HepG2 (cell line): Measurements from ENCODE around the gene CCNB1IP1. TPM values are rescaled to one million over a fixed set of nuclear protein-coding genes. Genes with fewer than 3 reads are reported as not detected.

ENCODE experiments used
- GATA4 ChIP-seq: sonication (generic); IDR thresholded peaks from 2 replicates; pipeline ENCODE4 v1.6.1; 2016; ENCODE audit warnings: antibody characterized with exemption, low read depth, borderline replicate concordance
- GATAD2A ChIP-seq: IDR thresholded peaks from 2 replicates; pipeline ENCODE4 v1.6.1; 2016
- HOXA7 ChIP-seq: sonication (generic); formaldehyde crosslinking; IDR thresholded peaks from 2 replicates; pipeline ENCODE4 v1.8.1; 2022; ENCODE audit warnings: mild to moderate bottlenecking, missing genetic modification reagents, moderate library complexity
- ISX ChIP-seq: sonication (generic); formaldehyde crosslinking; conservative IDR thresholded peaks from 2 replicates; pipeline ENCODE4 v1.5.0; 2020; ENCODE audit warnings: missing genetic modification reagents
- KMT2A ChIP-seq: sonication (generic); formaldehyde crosslinking; IDR thresholded peaks from 2 replicates; pipeline ENCODE4 v1.4.0; 2020; ENCODE audit warnings: missing genetic modification reagents
- MBD4 ChIP-seq: IDR thresholded peaks from 2 replicates; pipeline ENCODE4 v1.6.1; 2012; ENCODE audit warnings: low read length, inconsistent platforms, borderline replicate concordance
- PTBP1 ChIP-seq: fragments of 200-400 bp; formaldehyde crosslinking; IDR thresholded peaks from 2 replicates; pipeline ENCODE4 v1.6.1; 2018; ENCODE audit warnings: low read length, low read depth; ENCODE audit not compliant: poor library complexity, severe bottlenecking
- SMARCC2 ChIP-seq: fragments of 450-650 bp; IDR thresholded peaks from 2 replicates; pipeline ENCODE4 v1.6.1; 2017; ENCODE audit warnings: antibody characterized with exemption, mild to moderate bottlenecking
- SMC3 ChIP-seq: IDR thresholded peaks from 2 replicates; pipeline ENCODE4 v1.6.1; 2011; ENCODE audit warnings: low read length, improper control_type of control experiment
- TBX2 ChIP-seq: sonication (generic); formaldehyde crosslinking; IDR thresholded peaks from 2 replicates; pipeline ENCODE4 v1.5.0; 2020; ENCODE audit warnings: missing genetic modification reagents, mild to moderate bottlenecking, borderline replicate concordance
- ZNF326 ChIP-seq: sonication (generic); formaldehyde crosslinking; IDR thresholded peaks from 2 replicates; pipeline ENCODE4 v1.4.0; 2020; ENCODE audit warnings: missing genetic modification reagents, borderline replicate concordance
- ZNF546 ChIP-seq: sonication (generic); formaldehyde crosslinking; conservative IDR thresholded peaks from 2 replicates; pipeline ENCODE4 v1.8.1; 2023; ENCODE audit warnings: mild to moderate bottlenecking, missing genetic modification reagents
- ZNF569 ChIP-seq: sonication (generic); formaldehyde crosslinking; IDR thresholded peaks from 2 replicates; pipeline ENCODE4 v1.5.0; 2020; ENCODE audit warnings: mild to moderate bottlenecking, missing genetic modification reagents, moderate library complexity, borderline replicate concordance
- polyA plus RNA-seq, 8 experiments: library from polyadenylated mRNA; depleted of rRNA in 3 of 8; stranded (reverse) in 7 of 8; unstranded in 1 of 8; fragments of >200 nt; fragmentation: Illumina TruSeq in 4 of 8; extraction: Trizol in 4 of 8; gene quantifications; 2 replicates each; pipeline versions ENCODE4 v1.2.1 to v1.2.3, GENCODE V29; 2011 to 2016; ENCODE audit warnings: low read depth in 4 of 8, missing spikeins in 1 of 8, mixed read lengths in 1 of 8; ENCODE audit not compliant: insufficient read depth in 1 of 8
- total RNA-seq, 5 experiments: library from RNA; depleted of rRNA; stranded (reverse); fragments of >200 nt; fragmentation: Illumina TruSeq; extraction: Trizol; gene quantifications; 2 replicates each; pipeline ENCODE4 v1.2.3, GENCODE V29; 2016; ENCODE audit warnings: low read depth in 1 of 5
- TF ChIP-seq, protein P1 (sequence below): sonication (generic); formaldehyde crosslinking; IDR thresholded peaks from 2 replicates; pipeline ENCODE4 v1.5.0; 2020; ENCODE audit warnings: mild to moderate bottlenecking, low read depth, missing genetic modification reagents, borderline replicate concordance
- TF ChIP-seq, protein P2 (sequence below): sonication (generic); formaldehyde crosslinking; IDR thresholded peaks from 2 replicates; pipeline ENCODE4 v1.8.0; 2022; ENCODE audit warnings: mild to moderate bottlenecking, missing genetic modification reagents; ENCODE audit not compliant: insufficient replicate concordance
- TF ChIP-seq, protein P3 (sequence below): sonication (generic); formaldehyde crosslinking; IDR thresholded peaks from 2 replicates; pipeline ENCODE4 v1.5.1; 2020; ENCODE audit warnings: missing genetic modification reagents, mild to moderate bottlenecking, borderline replicate concordance
- TF ChIP-seq, protein P4 (sequence below): sonication (generic); formaldehyde crosslinking; IDR thresholded peaks from 2 replicates; pipeline ENCODE4 v1.5.0; 2020; ENCODE audit warnings: mild to moderate bottlenecking, missing genetic modification reagents, moderate library complexity
- TF ChIP-seq, protein P5 (sequence below): sonication (generic); formaldehyde crosslinking; IDR thresholded peaks from 2 replicates; pipeline ENCODE4 v1.4.0; 2020; ENCODE audit warnings: missing genetic modification reagents, mild to moderate bottlenecking, borderline replicate concordance
- TF ChIP-seq, protein P6 (sequence below): sonication (generic); formaldehyde crosslinking; conservative IDR thresholded peaks from 2 replicates; pipeline ENCODE4 v1.5.0; 2020; ENCODE audit warnings: missing genetic modification reagents

Gene CCNB1IP1
- total and polyA plus RNA-seq, 2 of the 13 experiments (the other 11 are each of a cell fraction or from before 2014, with no cell fraction given) = 98.3 to 125 TPM

DNA sequence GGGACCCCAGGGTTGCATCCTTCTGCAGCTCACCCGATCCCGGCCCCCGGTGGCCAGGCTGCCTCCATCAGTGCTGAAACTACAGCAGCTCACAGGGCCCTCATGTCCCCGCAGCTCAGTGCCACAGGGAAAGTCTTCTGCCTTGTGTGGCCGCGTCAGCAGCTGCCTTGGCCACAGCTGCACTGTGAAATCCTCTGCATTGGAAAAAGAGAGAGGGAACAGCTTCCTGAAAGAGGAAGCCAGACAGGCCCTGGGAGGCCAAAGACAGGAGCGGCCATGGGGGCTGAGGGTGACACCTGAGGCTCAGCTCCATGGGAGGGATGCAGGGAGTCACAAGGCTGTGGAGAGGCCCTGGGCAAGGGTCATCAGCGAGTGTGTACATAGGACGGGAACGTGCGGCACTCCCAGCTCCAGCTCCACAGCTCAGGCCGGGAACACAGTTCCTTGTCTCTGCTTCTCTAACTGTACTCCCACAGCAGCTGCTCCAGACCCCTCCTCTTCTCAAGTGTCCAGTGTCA lies 43.1 kb upstream of the CCNB1IP1 start (continued):
- TF ChIP-seq PTBP1 (no peak), KMT2A (0 out of 2 replicates have a peak, but pooled peaks have one; percentile 32), ZNF569 (0 out of 2 replicates have a peak, but pooled peaks have one; percentile 40), ZNF546 (CRISPR knock-in tag) (no peak), GATA4 (no peak), MBD4 (no peak), SMARCC2 (no peak), ISX (no peak), TBX2 (peak; percentile 59), ZNF326 (CRISPR knock-in tag) (no peak), GATAD2A (CRISPR knock-in tag) (peak; percentile 47; the same call in 1 of the 2 replicates), HOXA7 (CRISPR knock-in tag) (no peak), SMC3 (no peak)
- TF ChIP-seq, protein P1, sequence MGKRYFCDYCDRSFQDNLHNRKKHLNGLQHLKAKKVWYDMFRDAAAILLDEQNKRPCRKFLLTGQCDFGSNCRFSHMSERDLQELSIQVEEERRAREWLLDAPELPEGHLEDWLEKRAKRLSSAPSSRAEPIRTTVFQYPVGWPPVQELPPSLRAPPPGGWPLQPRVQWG = no peak
- TF ChIP-seq, protein P2, sequence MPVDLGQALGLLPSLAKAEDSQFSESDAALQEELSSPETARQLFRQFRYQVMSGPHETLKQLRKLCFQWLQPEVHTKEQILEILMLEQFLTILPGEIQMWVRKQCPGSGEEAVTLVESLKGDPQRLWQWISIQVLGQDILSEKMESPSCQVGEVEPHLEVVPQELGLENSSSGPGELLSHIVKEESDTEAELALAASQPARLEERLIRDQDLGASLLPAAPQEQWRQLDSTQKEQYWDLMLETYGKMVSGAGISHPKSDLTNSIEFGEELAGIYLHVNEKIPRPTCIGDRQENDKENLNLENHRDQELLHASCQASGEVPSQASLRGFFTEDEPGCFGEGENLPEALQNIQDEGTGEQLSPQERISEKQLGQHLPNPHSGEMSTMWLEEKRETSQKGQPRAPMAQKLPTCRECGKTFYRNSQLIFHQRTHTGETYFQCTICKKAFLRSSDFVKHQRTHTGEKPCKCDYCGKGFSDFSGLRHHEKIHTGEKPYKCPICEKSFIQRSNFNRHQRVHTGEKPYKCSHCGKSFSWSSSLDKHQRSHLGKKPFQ (CRISPR knock-in tag) = peak; percentile 30
- TF ChIP-seq, protein P3, sequence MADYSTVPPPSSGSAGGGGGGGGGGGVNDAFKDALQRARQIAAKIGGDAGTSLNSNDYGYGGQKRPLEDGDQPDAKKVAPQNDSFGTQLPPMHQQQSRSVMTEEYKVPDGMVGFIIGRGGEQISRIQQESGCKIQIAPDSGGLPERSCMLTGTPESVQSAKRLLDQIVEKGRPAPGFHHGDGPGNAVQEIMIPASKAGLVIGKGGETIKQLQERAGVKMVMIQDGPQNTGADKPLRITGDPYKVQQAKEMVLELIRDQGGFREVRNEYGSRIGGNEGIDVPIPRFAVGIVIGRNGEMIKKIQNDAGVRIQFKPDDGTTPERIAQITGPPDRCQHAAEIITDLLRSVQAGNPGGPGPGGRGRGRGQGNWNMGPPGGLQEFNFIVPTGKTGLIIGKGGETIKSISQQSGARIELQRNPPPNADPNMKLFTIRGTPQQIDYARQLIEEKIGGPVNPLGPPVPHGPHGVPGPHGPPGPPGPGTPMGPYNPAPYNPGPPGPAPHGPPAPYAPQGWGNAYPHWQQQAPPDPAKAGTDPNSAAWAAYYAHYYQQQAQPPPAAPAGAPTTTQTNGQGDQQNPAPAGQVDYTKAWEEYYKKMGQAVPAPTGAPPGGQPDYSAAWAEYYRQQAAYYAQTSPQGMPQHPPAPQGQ (CRISPR knock-in tag) = no peak
- TF ChIP-seq, protein P4, sequence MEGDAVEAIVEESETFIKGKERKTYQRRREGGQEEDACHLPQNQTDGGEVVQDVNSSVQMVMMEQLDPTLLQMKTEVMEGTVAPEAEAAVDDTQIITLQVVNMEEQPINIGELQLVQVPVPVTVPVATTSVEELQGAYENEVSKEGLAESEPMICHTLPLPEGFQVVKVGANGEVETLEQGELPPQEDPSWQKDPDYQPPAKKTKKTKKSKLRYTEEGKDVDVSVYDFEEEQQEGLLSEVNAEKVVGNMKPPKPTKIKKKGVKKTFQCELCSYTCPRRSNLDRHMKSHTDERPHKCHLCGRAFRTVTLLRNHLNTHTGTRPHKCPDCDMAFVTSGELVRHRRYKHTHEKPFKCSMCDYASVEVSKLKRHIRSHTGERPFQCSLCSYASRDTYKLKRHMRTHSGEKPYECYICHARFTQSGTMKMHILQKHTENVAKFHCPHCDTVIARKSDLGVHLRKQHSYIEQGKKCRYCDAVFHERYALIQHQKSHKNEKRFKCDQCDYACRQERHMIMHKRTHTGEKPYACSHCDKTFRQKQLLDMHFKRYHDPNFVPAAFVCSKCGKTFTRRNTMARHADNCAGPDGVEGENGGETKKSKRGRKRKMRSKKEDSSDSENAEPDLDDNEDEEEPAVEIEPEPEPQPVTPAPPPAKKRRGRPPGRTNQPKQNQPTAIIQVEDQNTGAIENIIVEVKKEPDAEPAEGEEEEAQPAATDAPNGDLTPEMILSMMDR (CRISPR knock-in tag) = no peak
- TF ChIP-seq, protein P5, sequence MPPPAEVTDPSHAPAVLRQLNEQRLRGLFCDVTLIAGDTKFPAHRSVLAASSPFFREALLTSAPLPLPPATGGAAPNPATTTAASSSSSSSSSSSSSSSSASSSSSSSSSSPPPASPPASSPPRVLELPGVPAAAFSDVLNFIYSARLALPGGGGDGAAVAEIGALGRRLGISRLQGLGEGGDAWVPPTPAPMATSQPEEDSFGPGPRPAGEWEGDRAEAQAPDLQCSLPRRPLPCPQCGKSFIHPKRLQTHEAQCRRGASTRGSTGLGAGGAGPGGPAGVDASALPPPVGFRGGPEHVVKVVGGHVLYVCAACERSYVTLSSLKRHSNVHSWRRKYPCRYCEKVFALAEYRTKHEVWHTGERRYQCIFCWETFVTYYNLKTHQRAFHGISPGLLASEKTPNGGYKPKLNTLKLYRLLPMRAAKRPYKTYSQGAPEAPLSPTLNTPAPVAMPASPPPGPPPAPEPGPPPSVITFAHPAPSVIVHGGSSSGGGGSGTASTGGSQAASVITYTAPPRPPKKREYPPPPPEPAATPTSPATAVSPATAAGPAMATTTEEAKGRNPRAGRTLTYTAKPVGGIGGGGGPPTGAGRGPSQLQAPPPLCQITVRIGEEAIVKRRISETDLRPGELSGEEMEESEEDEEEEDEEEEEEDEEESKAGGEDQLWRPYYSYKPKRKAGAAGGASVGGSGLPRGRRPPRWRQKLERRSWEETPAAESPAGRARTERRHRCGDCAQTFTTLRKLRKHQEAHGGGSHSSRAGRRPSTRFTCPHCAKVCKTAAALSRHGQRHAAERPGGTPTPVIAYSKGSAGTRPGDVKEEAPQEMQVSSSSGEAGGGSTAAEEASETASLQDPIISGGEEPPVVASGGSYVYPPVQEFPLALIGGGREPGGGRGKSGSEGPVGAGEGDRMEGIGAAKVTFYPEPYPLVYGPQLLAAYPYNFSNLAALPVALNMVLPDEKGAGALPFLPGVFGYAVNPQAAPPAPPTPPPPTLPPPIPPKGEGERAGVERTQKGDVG = 0 out of 2 replicates have a peak, but pooled peaks have one; percentile 29
- TF ChIP-seq, protein P6, sequence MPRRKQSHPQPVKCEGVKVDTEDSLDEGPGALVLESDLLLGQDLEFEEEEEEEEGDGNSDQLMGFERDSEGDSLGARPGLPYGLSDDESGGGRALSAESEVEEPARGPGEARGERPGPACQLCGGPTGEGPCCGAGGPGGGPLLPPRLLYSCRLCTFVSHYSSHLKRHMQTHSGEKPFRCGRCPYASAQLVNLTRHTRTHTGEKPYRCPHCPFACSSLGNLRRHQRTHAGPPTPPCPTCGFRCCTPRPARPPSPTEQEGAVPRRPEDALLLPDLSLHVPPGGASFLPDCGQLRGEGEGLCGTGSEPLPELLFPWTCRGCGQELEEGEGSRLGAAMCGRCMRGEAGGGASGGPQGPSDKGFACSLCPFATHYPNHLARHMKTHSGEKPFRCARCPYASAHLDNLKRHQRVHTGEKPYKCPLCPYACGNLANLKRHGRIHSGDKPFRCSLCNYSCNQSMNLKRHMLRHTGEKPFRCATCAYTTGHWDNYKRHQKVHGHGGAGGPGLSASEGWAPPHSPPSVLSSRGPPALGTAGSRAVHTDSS (CRISPR knock-in tag) = no peak
